NK-92 treated with Interleukin-12 subunit alpha and Interleukin-12 subunit beta, amount 100 ng/mL, for 24 hours (cell line): Measurements from ENCODE around the gene RNLS.

Source experiments
- DNase-seq: peaks from one replicate; lab custom pipeline; 2025; lab: John Stamatoyannopoulos, UW

RNLS gene

GRCh38 chr10:88582806-88583583 is at the start of gene RNLS:
TSS of gene RNLS (minus strand) at chr10:88583318.
- DNase-seq = peak; percentile 29

- no peak for DNase-seq
Measured at GRCh38 chr10:88624840-88625239, 41.7 kb upstream of the RNLS start.

GRCh38 chr10:88623835-88624234 is 40.7 kb upstream of the RNLS start:
- DNase-seq = no peak

- no peak for DNase-seq
Measured at GRCh38 chr10:88620441-88620840, 37.3 kb upstream of the RNLS start.

- no peak for DNase-seq
Measured at GRCh38 chr10:88618496-88618895, 35.4 kb upstream of the RNLS start.

- DNase-seq = no peak
Measured at GRCh38 chr10:88617772-88618300, 34.7 kb upstream of the RNLS start.

- DNase-seq = no peak
Measured at GRCh38 chr10:88616250-88616977, 33.3 kb upstream of the RNLS start.

GRCh38 chr10:88608780-88609179 is 25.7 kb upstream of the RNLS start:
- no peak for DNase-seq

- no peak for DNase-seq
Measured at GRCh38 chr10:88608052-88608732, 25.1 kb upstream of the RNLS start.

- no peak for DNase-seq
Measured at GRCh38 chr10:88598055-88598454, 14.9 kb upstream of the RNLS start.

GRCh38 chr10:88594482-88594881 is 11.4 kb upstream of the RNLS start:
- DNase-seq = no peak

GRCh38 chr10:88592906-88593305 is 9.8 kb upstream of the RNLS start:
- no peak for DNase-seq

GRCh38 chr10:88592381-88592780 is 9.3 kb upstream of the RNLS start:
- DNase-seq = no peak

- no peak for DNase-seq
Measured at GRCh38 chr10:88586462-88586861, 3.3 kb upstream of the RNLS start, which contains the start of gene LIPJ. TSS of gene LIPJ (plus strand) at chr10:88586762. CDS start at chr10:88590688, 3,926 bp downstream.

- DNase-seq = no peak
Measured at GRCh38 chr10:88583584-88583957, 453 bp upstream of the RNLS start.

GRCh38 chr10:88582411-88582805 is 710 bp downstream of the RNLS start:
- DNase-seq = no peak

- DNase-seq = no peak
Measured at GRCh38 chr10:88565072-88565471, 18.0 kb downstream of the RNLS start.

GRCh38 chr10:88562152-88562551 is 21.0 kb downstream of the RNLS start:
- DNase-seq = no peak

GRCh38 chr10:88557658-88558057 is 25.5 kb downstream of the RNLS start:
- no peak for DNase-seq

GRCh38 chr10:88557256-88557655 is 25.9 kb downstream of the RNLS start:
- DNase-seq = no peak

GRCh38 chr10:88555190-88555908 is 27.8 kb downstream of the RNLS start:
- no peak for DNase-seq
